Endodermal cell (in vitro differentiated cells): ENCODE measurements around the gene ARHGEF28. TPM values are rescaled to one million over a fixed set of nuclear protein-coding genes. Genes with fewer than 3 reads are reported as not detected.

Source experiments
- DNase-seq: peaks from one replicate; pipeline ENCODE4 v3.0.0-alpha.2; 2017
- H3K27ac ChIP-seq: 2 replicates; pipeline ENCODE4 v1.5.1; 2013; ENCODE audit warnings: mild to moderate bottlenecking, low read depth, low read length, moderate library complexity
- H3K27me3 ChIP-seq: 2 replicates; pipeline ENCODE4 v1.6.1; 2013; ENCODE audit warnings: mild to moderate bottlenecking, low read length, moderate library complexity; ENCODE audit not compliant: insufficient read depth, control insufficient read depth, poor library complexity, severe bottlenecking
- H3K36me3 ChIP-seq: 2 replicates; pipeline ENCODE4 v1.7.0; 2013; ENCODE audit warnings: mild to moderate bottlenecking, low read length, moderate library complexity; ENCODE audit not compliant: control insufficient read depth, insufficient read depth
- H3K4me1 ChIP-seq: one replicate; pipeline ENCODE4 v1.7.0; 2013; ENCODE audit warnings: low read length; ENCODE audit not compliant: control insufficient read depth, insufficient read depth
- H3K4me3 ChIP-seq: 2 replicates; pipeline ENCODE4 v1.5.1; 2013; ENCODE audit warnings: mild to moderate bottlenecking, low read length, moderate library complexity
- H3K9ac ChIP-seq: 2 replicates; pipeline ENCODE4 v1.6.1; 2013; ENCODE audit warnings: mild to moderate bottlenecking, low read length, moderate library complexity; ENCODE audit not compliant: poor library complexity, severe bottlenecking; ENCODE audit errors: extremely low read depth
- H3K9me3 ChIP-seq: 2 replicates; pipeline ENCODE4 v1.6.1; 2013; ENCODE audit warnings: mild to moderate bottlenecking, low read length, moderate library complexity; ENCODE audit not compliant: control insufficient read depth
- H3K27ac Mint-ChIP-seq: 2 replicates; pipeline ENCODE4 v1.8.0; 2020; ENCODE audit warnings: mixed read lengths
- H3K27me3 Mint-ChIP-seq: 2 replicates; pipeline ENCODE4 v1.8.0; 2021; ENCODE audit warnings: mild to moderate bottlenecking, mixed read lengths; ENCODE audit not compliant: insufficient read depth
- H3K36me3 Mint-ChIP-seq: 2 replicates; pipeline ENCODE4 v1.8.0; 2020; ENCODE audit warnings: low read depth, mixed read lengths
- H3K4me1 Mint-ChIP-seq: 2 replicates; pipeline ENCODE4 v1.8.0; 2020; ENCODE audit warnings: mixed read lengths
- H3K4me3 Mint-ChIP-seq: 2 replicates; pipeline ENCODE4 v1.8.0; 2020; ENCODE audit warnings: mild to moderate bottlenecking, moderate library complexity, mixed read lengths
- H3K9me3 Mint-ChIP-seq: 2 replicates; pipeline ENCODE4 v1.8.0; 2020; ENCODE audit warnings: mild to moderate bottlenecking, mixed read lengths
- WGBS, 2 experiments: methylation state at CpG; one replicate each; pipeline versions ENCODE4 v1.1.5 to v1.1.7; 2013; ENCODE audit warnings: missing lambda C conversion rate in 2 of 2, mixed read lengths in 1 of 2; ENCODE audit not compliant: insufficient coverage in 1 of 2, insufficient read length in 1 of 2; 5-methylcytosine and 5-hydroxymethylcytosine counted together
- total RNA-seq, 2 donors: library from RNA; stranded (reverse); fragmentation: NEBNext Ultra II Directional in 1 of 2; extraction: Animal tissue kit (Norgen Biotek cat#: 25700) in 1 of 2; gene quantifications; 2 replicates in 1 of 2; 3 replicates in 1 of 2; pipeline ENCODE4 v1.2.1, GENCODE V29; 2021
- TF ChIP-seq, protein P1 (sequence below): fragments of 200-600 bp; sonication (generic); conservative IDR thresholded peaks from 2 replicates; pipeline ENCODE4 v1.5.0; 2021; ENCODE audit warnings: antibody characterized with exemption, mild to moderate bottlenecking

ARHGEF28 gene
- total RNA-seq, 2 donors from 2014 or later: 0.92 to 1.2 TPM

GRCh38 chr5:73648515-73648914, 22.5 kb downstream of the ARHGEF28 start:
- Mint-ChIP-seq H3K4me1 (peaks cover 7% of the 10 kb centered on the region), H3K36me3 (no peaks in the 10 kb centered on the region), H3K9me3 (no peaks in the 10 kb centered on the region), H3K27me3 (peaks cover 21% of the 10 kb centered on the region), H3K27ac (no peak overlapping the region), H3K4me3 (no peak overlapping the region)
- Histone ChIP-seq H3K4me1 (no peaks in the 10 kb centered on the region), H3K4me3 (no peak overlapping the region), H3K27ac (no peak overlapping the region), H3K9ac (no peak overlapping the region), H3K36me3 (no peaks in the 10 kb centered on the region), H3K27me3 (no peaks in the 10 kb centered on the region), H3K9me3 (no peaks in the 10 kb centered on the region)
- no peak for DNase-seq
- TF ChIP-seq, protein P1, sequence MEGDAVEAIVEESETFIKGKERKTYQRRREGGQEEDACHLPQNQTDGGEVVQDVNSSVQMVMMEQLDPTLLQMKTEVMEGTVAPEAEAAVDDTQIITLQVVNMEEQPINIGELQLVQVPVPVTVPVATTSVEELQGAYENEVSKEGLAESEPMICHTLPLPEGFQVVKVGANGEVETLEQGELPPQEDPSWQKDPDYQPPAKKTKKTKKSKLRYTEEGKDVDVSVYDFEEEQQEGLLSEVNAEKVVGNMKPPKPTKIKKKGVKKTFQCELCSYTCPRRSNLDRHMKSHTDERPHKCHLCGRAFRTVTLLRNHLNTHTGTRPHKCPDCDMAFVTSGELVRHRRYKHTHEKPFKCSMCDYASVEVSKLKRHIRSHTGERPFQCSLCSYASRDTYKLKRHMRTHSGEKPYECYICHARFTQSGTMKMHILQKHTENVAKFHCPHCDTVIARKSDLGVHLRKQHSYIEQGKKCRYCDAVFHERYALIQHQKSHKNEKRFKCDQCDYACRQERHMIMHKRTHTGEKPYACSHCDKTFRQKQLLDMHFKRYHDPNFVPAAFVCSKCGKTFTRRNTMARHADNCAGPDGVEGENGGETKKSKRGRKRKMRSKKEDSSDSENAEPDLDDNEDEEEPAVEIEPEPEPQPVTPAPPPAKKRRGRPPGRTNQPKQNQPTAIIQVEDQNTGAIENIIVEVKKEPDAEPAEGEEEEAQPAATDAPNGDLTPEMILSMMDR: no peak
- WGBS, 2 experiments: 92% methylated on average over 1 of the region's 1 CpG; no CpG with 5 or more reads in 1 of the 2 experiments

DNA sequence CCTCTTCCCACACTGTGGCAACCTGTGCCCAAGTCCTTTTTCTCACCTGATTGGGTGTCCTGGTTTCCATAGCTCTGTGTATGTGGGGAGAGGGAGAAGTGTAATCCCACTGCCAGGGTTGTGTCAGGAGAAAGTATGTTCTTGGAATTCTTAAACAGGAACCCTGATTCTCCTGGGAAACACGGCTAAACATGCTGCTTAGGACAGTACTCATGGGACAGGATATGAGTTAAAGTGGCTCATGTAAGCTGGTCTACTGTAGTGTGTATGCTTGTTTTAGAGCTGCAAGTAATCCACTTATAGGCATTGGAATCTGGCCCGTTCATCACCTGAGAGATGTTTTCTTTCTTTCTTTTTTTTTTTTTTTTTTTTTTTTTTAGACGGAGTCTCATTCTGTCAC, 23.9 kb downstream of the ARHGEF28 start:
- TF ChIP-seq, protein P1: no peak
- H3K4me3 Mint-ChIP-seq: no peak overlapping the region
- H3K36me3 Mint-ChIP-seq: no peaks in the 10 kb centered on the region
- DNase-seq: no peak
- Histone ChIP-seq H3K27me3 (no peaks in the 10 kb centered on the region), H3K9me3 (no peaks in the 10 kb centered on the region), H3K4me3 (no peak overlapping the region), H3K4me1 (no peaks in the 10 kb centered on the region), H3K9ac (no peak overlapping the region), H3K27ac (no peak overlapping the region), H3K36me3 (no peaks in the 10 kb centered on the region)
- no peak overlapping the region for H3K27ac Mint-ChIP-seq
- H3K27me3 Mint-ChIP-seq: peaks cover 18% of the 10 kb centered on the region
- no peaks in the 10 kb centered on the region for H3K9me3 Mint-ChIP-seq
- WGBS, 2 experiments: 85 to 89% methylated on average over 2 to 3 of the region's 3 CpGs
- no peaks in the 10 kb centered on the region for H3K4me1 Mint-ChIP-seq

- Histone ChIP-seq H3K4me1 (no peaks in the 10 kb centered on the region), H3K27me3 (no peaks in the 10 kb centered on the region), H3K9me3 (no peaks in the 10 kb centered on the region), H3K36me3 (no peaks in the 10 kb centered on the region), H3K4me3 (no peak overlapping the region), H3K9ac (no peak overlapping the region), H3K27ac (no peak overlapping the region)
- Mint-ChIP-seq H3K4me1 (no peaks in the 10 kb centered on the region), H3K4me3 (no peak overlapping the region), H3K36me3 (no peaks in the 10 kb centered on the region), H3K9me3 (no peaks in the 10 kb centered on the region), H3K27ac (no peak overlapping the region), H3K27me3 (peaks cover 12% of the 10 kb centered on the region)
- 92 to 100% methylated on average over 1 to 2 of the region's 2 CpGs for WGBS, 2 experiments
- TF ChIP-seq, protein P1: no peak
- DNase-seq: no peak
Measured at GRCh38 chr5:73652391-73652790, 26.4 kb downstream of the ARHGEF28 start.
